ENCODE data around the gene SLC26A5.

GRCh38 chr7:103439661-103440060 lies 6.3 kb downstream of the SLC26A5 start:
- TF ChIP-seq CTCF (IDR thresholded peaks at IDR 0.05) (no peak), POLR2A (IDR thresholded peaks at IDR 0.05) (no peak), POLR2AphosphoS5 (IDR thresholded peaks at IDR 0.05) (no peak)

Measured in sigmoid colon (tissue), 4 donors.